Natural killer cell (primary cell): Measurements from ENCODE around the gene TUBG2. TPM values are rescaled to one million over a fixed set of nuclear protein-coding genes. Genes with fewer than 3 reads are reported as not detected.

ENCODE experiments used
- ATAC-seq, 3 donors: fragments of 150-1000 bp in 2 of 3; fragments of 200-7000 bp in 1 of 3; cut with Tn5 transposase; 1 replicate in 1 of 3; 2 replicates in 2 of 3; pipeline ENCODE4 v1.10.0; 2021; ENCODE audit warnings: mild to moderate bottlenecking in 2 of 3, moderate library complexity in 2 of 3
- DNase-seq, 2 donors: peaks; one replicate each; pipeline versions ENCODE4 v3.0.0 to v3.0.0-alpha.2; 2013 to 2021; ENCODE audit warnings: mixed read lengths in 1 of 2
- H3K27ac ChIP-seq: one replicate; pipeline ENCODE4 v1.5.1; 2013; ENCODE audit warnings: mild to moderate bottlenecking, low read length
- H3K27me3 ChIP-seq: one replicate; pipeline ENCODE4 v1.6.1; 2013; ENCODE audit warnings: low read length; ENCODE audit not compliant: control insufficient read depth, insufficient read depth
- H3K36me3 ChIP-seq: one replicate; pipeline ENCODE4 v1.6.1; 2013; ENCODE audit warnings: low read length; ENCODE audit not compliant: control insufficient read depth, insufficient read depth
- H3K4me1 ChIP-seq: one replicate; pipeline ENCODE4 v1.6.1; 2013; ENCODE audit warnings: low read length; ENCODE audit not compliant: control insufficient read depth, insufficient read depth
- H3K4me3 ChIP-seq: one replicate; pipeline ENCODE4 v1.5.1; 2013; ENCODE audit warnings: low read length
- H3K9me3 ChIP-seq: one replicate; pipeline ENCODE4 v1.6.1; 2013; ENCODE audit warnings: low read length; ENCODE audit not compliant: control insufficient read depth, insufficient read depth
- H3K27ac Mint-ChIP-seq, 2 donors: one replicate each; pipeline ENCODE4 v1.8.0; 2022; ENCODE audit warnings: mild to moderate bottlenecking in 2 of 2, mixed read lengths in 2 of 2, moderate library complexity in 1 of 2
- H3K27me3 Mint-ChIP-seq, 2 donors: one replicate each; pipeline ENCODE4 v1.8.0; 2022; ENCODE audit warnings: low read depth in 2 of 2, mixed read lengths in 2 of 2
- H3K36me3 Mint-ChIP-seq: one replicate; pipeline ENCODE4 v1.8.0; 2022; ENCODE audit warnings: mixed read lengths
- H3K4me1 Mint-ChIP-seq, 2 donors: one replicate each; pipeline ENCODE4 v1.8.0; 2022; ENCODE audit warnings: mixed read lengths in 2 of 2
- H3K4me3 Mint-ChIP-seq: one replicate; pipeline ENCODE4 v1.8.0; 2022; ENCODE audit warnings: mild to moderate bottlenecking, moderate library complexity, mixed read lengths
- H3K9me3 Mint-ChIP-seq, 2 donors: one replicate each; pipeline ENCODE4 v1.8.0; 2022; ENCODE audit warnings: mixed read lengths in 2 of 2
- CTCF ChIP-seq: fragments of 200-600 bp; IDR thresholded peaks from one replicate; pipeline ENCODE4 v1.8.0; 2022; ENCODE audit warnings: antibody characterized with exemption
- WGBS: methylation state at CpG from one replicate; pipeline ENCODE4 v1.1.7; 2013; ENCODE audit warnings: missing lambda C conversion rate; ENCODE audit not compliant: insufficient coverage; 5-methylcytosine and 5-hydroxymethylcytosine counted together
- intact Hi-C: fragments of 100-400 bp; cut with micrococcal nuclease; formaldehyde crosslinking; loops from one replicate; pipeline ENCODE4 v1.14.2; 2022
- total RNA-seq, 4 donors: library from RNA; stranded (reverse); fragments of 120-200 nt in 1 of 4; gene quantifications; one replicate each; pipeline versions ENCODE4 v1.2.3 to v1.2.4, GENCODE V29; 2013 to 2022

Gene TUBG2
- total RNA-seq, 3 donors from 2014 or later (not counting 1 experiment from before 2014, with no cell fraction given), result 7.8 to 14.2 (median 9.6) TPM

GRCh38 chr17:42673266-42673884 is 14.3 kb downstream of the TUBG2 start:
- Mint-ChIP-seq H3K4me1 (peaks cover 18 to 53% of the 10 kb centered on the region in 2 donors), H3K4me3 (no peak overlapping the region), H3K27me3 (peaks cover 15 to 46% of the 10 kb centered on the region in 2 donors), H3K9me3 (no peaks in the 10 kb centered on the region), H3K36me3 (no peaks in the 10 kb centered on the region), H3K27ac (no peak overlapping the region)
- no peaks in the 10 kb centered on the region for H3K36me3 ChIP-seq
- DNase-seq, result no peak
- WGBS, result 38% methylated on average over 29 of the region's 30 CpGs
- TF ChIP-seq CTCF, result no peak
- no peak overlapping the region for H3K27ac ChIP-seq
- no peak overlapping the region for H3K4me3 ChIP-seq
- intact Hi-C loops, result no loop called here
- no peak for ATAC-seq
- peaks cover 51% of the 10 kb centered on the region for H3K27me3 ChIP-seq
- H3K4me1 ChIP-seq, result peaks cover 58% of the 10 kb centered on the region
- no peaks in the 10 kb centered on the region for H3K9me3 ChIP-seq

DNA sequence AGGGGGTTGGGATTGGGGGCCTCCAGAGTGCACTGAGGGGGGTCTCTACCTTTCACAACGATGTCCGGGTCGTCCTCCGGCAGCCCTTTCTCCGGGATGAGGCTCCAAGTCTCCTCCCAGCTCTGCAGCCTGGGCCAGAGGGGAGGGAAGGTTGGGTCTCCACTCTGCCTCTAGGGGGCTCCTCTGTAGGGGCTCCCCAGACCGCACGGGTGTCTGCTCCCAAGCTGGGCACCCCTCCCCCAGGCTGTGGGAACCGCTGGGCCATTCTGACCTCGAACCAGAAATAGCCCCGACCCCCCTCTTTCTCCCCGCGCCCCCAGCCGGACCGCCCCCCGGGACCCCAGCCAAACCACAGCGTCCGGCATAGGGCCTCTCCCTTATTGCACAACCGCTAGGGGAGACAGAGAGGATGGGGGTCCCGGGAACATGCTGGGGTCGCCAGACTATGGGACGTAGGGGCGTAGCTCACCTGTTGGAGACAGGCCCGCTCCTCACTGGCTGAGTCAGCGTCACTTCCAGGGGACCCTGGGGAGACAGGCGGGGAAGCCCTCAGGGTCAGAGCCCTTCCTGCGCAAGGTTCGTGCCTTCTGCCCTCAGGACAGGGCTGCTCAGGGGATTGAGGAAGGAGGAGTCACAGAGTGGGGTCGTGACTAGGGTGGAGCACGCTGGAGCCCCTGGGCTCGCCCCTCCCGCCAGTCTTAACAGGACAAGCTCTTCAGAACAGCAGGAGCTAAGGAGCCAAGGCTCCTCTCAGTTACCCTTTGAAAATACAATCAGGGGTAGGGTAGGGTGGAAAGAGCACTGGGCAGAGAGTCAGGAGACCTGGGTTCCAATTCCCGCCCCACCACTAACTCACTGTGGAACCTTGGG is 15.0 kb downstream of the TUBG2 start:
- peak overlapping the region in 1 of 2 donors; percentile 70 for H3K27ac Mint-ChIP-seq
- intact Hi-C loops, result no loop called here
- peak in 1 of 2 donors; percentile 63 for DNase-seq

GRCh38 chr17:42674755-42675347 is 15.8 kb downstream of the TUBG2 start:
- DNase-seq (peak in 1 of 2 donors; percentile 22), ATAC-seq (no peak)
- Mint-ChIP-seq H3K4me3 (peak overlapping the region; percentile 21), H3K9me3 (no peaks in the 10 kb centered on the region), H3K27me3 (peaks cover 7 to 36% of the 10 kb centered on the region in 2 donors), H3K4me1 (peaks cover 24 to 51% of the 10 kb centered on the region in 2 donors), H3K27ac (peak overlapping the region in 1 of 2 donors; percentile 70), H3K36me3 (no peaks in the 10 kb centered on the region)
- no peaks in the 10 kb centered on the region for H3K9me3 ChIP-seq
- no peak overlapping the region for H3K4me3 ChIP-seq
- no peak overlapping the region for H3K27ac ChIP-seq
- 23% methylated on average over 7 of the region's 9 CpGs for WGBS
- intact Hi-C loops, result no loop called here
- no peak for TF ChIP-seq CTCF
- H3K27me3 ChIP-seq, result peaks cover 47% of the 10 kb centered on the region
- no peaks in the 10 kb centered on the region for H3K36me3 ChIP-seq
- peaks cover 72% of the 10 kb centered on the region for H3K4me1 ChIP-seq

More for the DNA sequence above, 15.0 kb downstream of the TUBG2 start:
- Mint-ChIP-seq H3K4me3 (peak overlapping the region; percentile 28), H3K4me1 (peaks cover 21 to 55% of the 10 kb centered on the region in 2 donors), H3K36me3 (no peaks in the 10 kb centered on the region), H3K9me3 (no peaks in the 10 kb centered on the region), H3K27me3 (peaks cover 12 to 41% of the 10 kb centered on the region in 2 donors)
- WGBS, result 1% methylated on average over 31 of the region's 32 CpGs
- no peak overlapping the region for H3K4me3 ChIP-seq
- no peaks in the 10 kb centered on the region for H3K9me3 ChIP-seq
- H3K36me3 ChIP-seq, result no peaks in the 10 kb centered on the region
- ATAC-seq, result no peak
- H3K4me1 ChIP-seq, result peaks cover 66% of the 10 kb centered on the region
- H3K27me3 ChIP-seq, result peaks cover 51% of the 10 kb centered on the region
- no peak overlapping the region for H3K27ac ChIP-seq
- peak; percentile 54 for TF ChIP-seq CTCF
